Tongue (tissue), 2 donors: Measurements from ENCODE around the gene NPEPL1. TPM values are rescaled to one million over a fixed set of nuclear protein-coding genes. Genes with fewer than 3 reads are reported as not detected.
"Not testable (repeated sequence)": the region's sequence is repeated elsewhere in the genome, so short reads cannot be mapped to it uniquely, and the experiment has no call there.

Experiments
- DNase-seq: peaks from one replicate; pipeline ENCODE4 v3.0.0-alpha.2; 2015
- total RNA-seq: library from RNA; depleted of rRNA; stranded (reverse); fragments of >200 nt; gene quantifications from one replicate; pipeline ENCODE4 v1.2.3, GENCODE V29; 2014

NPEPL1 gene
- total RNA-seq, 1 donor from 2014 or later, result 32.2 TPM

DNA sequence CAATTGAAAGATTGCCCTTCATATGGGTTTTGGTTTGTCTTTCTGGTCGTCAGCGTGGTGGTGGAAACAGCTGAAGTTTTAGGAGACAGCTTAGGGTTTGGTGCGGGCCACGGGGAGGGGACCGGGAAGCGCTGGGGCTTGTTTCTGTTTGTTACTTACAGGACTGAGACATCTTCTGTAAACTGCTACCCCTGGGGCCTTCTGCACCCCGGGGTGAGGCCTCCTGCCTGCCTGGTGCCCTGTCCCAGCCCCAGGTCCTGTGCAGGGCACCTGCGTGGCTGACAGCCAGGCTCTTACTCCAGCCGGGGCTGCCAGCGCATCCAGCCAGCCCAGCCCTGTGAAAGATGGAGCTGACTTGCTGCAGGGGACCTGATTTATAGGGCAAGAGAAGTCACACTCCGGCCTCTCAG, 22.8 kb downstream of the NPEPL1 start:
- no peak for DNase-seq

DNA sequence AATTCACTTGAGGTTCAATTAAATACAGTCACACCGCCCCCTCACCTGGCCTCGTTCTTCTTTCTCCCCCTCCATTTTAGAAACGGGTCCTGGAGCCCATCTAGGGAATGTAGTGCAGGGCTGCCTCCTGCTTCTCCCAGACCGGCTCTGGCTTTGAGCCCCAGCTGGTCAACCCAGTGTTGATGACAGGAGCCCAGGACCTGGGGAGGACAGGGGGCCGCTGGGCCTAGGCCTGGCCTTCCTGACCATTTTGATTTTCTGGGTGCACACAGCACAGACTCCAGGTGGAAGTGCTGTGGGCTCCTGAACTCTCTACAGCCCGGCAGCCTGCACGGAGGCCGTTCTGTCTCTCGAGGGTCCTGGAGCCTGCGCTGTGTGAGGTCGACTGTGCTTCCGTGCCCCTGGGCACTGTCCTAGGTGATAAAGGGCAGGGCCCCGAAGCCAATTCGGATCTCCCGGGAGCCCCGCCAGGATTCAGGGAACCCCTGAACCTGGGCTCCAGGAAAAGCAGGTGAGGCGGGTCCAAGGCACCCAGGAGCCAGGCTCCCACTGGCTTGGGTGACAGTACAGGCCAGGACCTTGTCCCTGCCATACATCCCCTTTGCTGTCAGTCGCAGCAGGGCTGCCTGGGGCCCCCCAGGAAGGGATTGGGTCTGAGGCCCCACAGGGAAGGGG, 23.3 kb downstream of the NPEPL1 start:
- no peak for DNase-seq

DNA sequence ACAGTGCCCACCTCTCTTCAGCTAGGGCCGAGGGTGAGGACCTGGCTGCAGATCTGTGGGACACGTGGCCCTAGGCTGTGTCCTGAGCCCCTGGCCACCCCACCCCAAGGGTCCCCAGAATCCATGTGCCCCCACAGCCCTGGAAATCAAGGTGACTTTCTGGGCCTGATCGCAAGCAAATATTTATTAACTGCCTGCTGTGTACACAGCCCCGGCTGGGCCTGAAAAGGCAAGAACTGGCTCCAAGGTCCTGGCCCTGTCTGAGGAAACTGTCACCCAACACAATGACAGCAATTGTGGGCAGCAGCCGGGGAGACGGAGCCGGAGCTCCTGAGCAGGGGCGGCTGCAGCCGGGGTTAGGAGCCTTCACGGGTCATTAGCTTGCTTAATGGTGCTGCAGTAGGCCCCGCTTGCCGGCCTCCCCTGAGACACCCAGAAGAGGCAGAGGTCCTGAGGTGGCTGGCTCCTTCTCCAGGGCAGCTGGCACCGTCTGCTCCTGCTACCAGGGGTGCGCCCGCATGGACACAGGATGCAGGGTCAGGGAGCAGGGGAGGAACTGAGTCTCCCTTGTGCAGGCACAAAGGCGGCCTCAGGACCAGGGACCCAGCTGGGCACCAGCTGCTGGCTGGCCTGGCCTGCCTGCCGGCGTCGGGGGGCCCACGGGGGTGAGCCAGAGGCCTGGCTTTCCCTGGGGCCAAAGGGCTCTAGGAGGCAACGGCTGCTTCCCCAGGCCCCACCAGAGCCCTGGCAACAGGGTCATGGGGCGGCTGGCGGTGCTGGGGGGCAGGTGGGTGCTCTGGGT, 24.1 kb downstream of the NPEPL1 start:
- peak; percentile 52 for DNase-seq

DNA sequence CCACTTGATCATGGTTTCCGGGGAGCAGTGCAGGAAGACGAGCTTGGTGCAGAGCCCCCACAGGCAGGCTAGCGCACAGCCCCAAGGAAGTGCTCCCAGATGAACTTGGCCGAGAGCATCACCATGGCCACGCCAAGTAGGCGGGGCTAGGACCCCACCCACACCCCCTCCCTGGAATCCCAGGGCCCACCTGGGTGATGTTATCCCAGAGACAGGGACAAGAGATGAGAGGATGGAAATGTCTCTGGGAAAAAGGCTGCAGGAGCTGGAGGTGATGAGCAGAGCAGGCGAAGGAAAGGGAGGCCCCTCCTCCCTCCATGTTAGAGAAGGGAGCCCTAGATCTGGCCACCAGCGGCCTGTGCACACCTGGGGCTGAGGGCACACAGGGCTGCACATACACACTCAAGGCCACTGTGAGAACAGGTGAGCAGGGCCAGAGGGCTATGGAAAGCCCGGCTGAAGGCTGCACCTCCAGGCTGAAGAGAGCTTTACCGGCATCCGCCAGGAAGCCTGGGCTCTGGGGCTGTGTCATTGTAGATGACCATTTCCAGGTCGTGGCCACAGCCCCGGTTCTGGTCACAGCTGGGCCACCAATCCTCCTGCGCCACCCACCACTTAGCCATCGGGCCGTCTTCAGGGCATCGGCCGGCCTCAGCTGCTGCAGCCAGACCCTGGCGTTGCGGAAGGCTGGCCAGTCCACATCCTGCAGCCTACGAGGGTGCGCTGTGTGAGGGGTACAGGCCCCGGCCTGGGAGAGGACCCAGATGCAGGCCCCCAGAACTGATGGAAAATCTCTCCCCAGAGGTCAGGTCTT, 24.9 kb downstream of the NPEPL1 start:
- no peak for DNase-seq

DNA sequence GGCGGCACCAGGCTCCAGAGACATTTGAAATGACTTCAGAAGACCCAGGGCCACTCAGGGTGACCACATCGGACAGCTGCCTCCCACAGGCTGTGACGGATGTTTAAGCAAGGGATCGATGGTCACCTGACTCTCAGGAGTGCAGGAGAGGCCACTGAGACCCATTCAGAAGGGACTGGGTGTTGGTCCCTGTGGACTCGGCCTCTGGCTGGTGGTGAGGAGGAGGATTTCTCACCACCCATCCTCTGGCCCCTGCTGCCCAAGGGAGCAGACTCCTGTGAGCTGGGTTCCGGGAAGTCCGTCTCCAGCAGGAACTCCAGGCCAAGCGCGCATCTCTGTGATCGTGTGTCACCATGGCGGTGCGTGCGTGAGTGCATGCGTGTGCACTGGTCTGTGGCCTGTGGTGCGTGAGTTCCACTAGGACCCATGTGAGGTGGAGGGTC, 25.5 kb downstream of the NPEPL1 start:
- DNase-seq, result no peak

DNA sequence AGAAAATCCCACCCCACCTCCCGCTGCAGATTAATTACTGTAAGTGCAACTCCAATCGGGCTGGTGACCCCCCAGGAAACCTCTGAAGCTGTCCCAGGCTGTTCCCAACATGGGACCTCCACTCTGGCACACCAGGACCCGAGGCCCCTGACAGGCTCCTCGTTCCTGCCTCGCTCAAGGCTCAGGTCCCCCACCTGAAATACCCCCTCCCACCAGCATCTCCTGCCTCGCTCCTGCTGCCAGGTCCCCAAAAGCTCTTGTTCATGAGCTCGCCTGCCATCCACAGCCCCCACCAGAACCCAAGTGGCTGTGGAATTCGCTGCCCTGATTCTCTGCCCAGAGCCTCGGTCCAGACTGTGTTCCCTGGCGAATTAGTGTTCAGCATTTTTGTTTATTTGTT, 26.1 kb downstream of the NPEPL1 start:
- no peak for DNase-seq

DNA sequence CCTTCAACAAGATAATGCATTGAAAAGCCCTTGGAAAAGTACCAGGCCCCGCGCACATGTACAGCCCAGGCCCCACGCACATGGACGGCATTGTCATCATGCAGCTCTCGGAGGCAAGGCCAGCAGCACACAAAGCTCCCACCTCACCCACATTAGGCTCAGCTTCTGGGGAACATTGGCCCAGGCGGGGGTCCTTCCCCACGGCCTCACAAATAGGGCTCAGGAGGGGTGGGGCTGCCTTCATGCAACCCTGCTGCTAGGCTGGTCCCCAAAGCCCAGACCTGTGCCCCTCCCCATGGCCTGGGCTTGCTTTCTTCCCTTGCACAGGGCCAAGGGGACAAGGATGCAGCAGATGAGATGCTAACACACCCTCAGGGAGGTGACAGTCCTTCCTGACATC, 26.7 kb downstream of the NPEPL1 start:
- DNase-seq, result no peak

DNA sequence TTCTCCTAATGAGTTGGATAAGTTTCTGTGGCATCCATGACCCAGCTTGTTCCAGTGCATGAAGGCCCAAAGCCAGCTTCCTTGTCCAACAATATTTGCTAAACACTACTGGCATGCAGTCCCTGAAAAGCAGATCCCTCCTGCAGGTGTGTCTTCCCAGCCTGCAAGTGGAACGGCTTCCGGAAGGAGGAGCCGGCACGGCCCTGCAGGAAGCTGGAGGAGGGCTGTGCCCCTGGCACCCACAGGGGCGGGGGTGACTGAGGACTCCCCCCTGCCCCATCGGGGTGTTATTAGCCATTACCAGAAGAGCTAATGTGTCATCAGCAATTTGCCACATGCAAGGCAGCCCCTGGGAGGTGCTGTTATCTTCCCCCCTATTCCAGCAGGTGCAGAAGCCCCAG, 27.4 kb downstream of the NPEPL1 start:
- DNase-seq, result no peak

DNA sequence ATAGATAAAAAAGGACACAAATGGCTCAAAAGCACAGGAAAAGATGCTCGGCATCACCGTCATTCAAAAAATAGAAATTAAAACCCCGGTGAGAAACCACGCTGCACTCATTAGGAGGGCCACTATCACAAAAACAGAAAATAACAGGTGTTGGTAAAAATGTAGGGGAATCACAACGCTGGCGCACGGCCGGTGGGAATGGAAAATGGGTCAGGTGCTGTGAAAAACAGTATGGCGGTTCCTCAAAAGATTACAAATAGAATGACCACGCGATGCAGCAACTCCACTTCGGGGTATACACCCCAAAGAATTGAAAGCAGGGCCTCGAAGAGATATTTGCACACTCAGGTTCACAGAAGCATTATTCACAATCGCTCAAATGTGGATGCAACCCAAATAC, 28.3 kb downstream of the NPEPL1 start:
- DNase-seq, result no peak

DNA sequence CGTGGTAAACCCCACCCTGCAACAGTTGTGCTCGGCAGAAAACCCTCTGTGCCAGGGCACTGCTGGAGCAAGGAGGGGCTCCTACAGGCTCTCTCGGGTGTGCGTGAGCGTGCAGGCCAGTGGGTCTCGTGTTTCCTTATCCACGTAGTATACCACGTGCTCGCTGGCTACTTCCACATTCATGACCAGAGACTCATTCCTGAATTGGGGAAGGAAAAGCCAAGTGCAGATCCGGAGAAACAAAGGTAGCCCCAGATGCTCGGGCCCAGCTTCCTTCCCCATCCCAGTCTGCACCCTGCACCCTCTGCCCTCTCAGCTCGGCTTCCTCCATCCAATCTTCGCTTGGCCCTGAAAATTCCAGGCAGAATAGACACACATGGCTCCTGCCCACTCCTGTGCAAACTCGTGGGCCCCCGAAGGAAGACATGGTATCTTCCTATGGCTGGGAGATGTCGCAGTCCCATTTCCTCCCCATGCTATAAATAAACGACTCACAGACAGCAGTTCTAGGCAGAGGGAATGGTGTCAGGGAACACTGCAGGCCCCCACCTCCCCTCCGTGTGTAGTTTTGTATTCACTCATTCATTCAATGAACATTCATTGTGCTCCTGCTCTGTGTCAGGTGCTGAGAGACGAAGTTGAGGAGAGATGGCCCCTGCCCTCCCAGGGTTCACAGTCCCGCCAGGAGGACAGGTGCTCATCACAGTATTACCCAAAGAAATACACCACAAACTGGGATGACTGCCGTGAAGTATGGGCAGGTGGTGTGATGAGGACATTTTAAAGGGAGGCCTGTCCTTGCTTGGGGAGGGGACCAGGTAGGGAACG, 29.6 kb downstream of the NPEPL1 start:
- no peak for DNase-seq

DNA sequence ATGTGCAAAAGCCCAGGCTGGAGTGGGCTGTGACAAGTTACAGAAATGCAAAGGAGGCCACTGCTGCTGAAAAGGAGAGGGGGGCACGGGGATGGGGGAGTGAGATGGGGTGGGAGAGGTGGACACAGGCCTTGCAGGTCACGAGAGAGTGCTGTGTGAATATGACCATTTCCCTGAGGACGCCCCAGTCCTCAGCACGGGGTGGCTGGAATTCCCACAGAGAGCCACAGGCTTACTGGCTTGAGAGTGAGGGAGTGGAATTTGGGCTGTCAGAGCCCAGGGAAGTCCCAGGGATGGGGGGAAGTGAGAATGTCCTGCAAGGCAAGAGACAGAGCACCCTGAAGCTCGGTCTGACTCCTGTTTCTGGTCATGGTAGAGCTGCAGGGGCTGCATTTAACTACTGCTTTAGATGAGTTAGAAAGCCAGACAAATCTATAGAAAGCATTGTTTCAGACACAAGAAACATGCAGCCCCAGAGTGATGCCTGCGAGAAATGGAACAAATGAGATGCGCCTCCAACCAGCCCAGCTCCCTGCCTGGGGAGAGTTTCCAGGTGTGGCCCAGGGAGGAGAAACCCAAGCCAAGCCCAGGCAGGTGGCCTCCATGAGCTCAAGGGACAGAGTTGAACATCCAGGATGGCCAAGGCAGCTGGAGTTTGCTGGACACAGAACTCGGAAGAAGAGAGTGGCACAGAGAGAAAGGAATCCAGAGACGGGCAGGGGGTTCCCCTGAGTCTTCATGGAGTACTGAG, 30.5 kb downstream of the NPEPL1 start:
- no peak for DNase-seq

DNA sequence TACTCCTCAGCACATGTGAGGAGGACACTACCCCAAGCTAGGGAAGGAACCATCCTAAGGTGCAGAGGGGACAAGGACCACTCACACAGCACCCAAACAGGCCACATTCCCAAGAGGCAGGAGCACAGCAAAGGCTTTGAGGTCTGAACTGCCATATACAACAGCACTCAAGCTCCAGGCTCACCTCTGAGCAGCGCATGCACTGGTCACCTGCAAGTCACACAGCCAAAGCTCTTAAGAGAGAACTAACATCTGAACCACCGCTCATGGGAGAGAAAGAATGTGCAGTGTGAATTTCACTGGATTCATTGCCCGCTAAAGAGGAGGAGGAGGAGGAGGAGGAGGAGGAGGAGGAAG, 31.0 kb downstream of the NPEPL1 start:
- no peak for DNase-seq

DNA sequence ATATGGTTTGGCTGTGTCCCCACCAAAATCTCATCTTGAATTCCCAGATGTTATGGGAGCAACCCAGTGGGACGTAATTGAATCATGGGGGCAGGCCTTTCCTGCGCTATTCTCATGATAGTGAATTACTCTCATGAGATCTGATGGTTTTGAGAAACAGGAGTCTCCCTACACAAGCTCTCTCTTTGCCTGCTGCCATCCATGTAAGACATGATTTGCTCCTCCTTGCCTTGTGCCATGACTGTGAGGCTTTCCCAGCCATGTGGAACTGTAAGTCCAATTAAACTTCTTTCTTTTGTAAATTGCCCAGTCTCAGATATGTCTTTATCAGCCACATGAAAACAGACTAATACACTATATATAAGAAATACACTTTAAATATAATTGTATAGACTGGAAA, 33.6 kb downstream of the NPEPL1 start:
- DNase-seq, result not testable (repeated sequence)

DNA sequence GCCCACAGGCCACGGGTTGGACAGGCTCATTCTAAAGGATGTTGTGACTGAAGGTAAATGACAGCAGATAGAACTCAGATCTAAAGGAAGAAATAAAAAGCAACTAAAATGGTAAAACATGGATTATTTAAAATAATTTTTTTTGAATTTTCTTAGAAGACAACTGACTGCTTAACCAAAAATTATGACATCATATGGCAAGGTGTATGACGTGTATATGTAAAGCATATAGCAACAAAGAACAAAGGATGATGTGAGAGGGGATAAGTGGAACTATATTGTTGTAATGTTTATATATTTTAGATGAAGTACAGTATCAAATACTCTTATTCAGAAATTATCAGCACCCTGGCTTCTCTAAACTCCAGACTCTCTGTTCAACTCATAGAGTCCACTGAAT, 38.6 kb downstream of the NPEPL1 start:
- DNase-seq, result no peak

DNA sequence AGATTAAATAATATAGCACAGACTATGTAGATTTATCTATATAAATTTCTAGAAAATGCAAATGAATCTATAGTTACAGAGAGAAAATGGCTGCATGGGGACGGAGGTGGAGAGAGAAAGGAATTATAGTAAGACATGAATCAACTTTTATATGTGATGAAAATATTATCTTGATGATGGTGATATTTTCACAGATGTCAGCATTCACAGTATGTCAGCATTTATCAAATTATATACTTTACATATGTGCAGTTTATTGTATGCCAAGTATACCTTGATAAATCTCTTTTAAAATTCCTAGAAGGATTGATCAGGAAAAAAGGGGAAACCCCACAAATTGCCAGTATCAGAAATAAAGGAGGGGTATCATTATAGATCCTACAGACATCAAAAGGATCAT, 44.6 kb downstream of the NPEPL1 start:
- DNase-seq, result no peak

DNA sequence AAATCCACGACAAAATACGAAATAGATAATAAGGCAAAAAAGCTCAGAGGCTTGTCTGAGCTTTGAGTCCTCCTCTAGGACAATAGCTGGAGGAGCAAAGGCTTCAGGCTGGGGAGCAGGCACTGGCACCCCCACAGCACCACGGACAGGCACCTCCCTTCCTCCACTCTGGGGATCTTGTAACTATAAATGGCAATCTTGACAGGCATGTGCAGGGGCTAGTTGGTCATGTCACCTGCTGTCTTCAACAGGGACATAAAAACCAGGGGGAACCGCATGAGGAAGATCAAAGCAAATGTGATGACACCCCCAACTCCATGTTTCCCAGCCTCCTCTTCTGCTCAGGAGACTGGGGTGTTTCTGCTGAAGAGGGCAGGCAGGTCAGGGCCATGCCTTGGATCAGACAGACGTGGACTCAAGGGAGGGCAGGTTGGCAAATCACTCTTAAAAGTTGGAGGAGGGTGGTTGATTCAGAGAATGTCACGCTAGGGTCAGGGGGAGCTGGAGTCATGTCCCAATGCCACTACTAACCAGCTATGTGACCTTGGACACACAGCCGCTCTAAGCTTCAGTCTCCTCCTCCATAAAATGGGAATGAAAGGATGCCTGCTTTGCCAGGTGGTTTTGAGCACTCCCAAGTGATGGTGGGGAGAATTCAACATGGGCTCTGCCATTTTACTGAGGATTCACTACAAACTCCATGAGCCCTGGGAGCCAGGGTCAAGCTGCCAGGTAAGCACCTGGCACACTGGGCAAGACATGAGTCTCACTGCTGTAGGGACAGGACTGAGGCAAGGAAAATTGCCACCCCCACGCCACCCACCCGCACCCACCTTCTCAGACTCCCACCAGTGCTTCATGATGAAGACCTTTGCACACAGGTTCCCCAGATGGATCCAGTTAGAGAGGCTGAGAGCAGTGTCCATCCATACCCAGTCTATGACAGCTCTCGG, 48.0 kb downstream of the NPEPL1 start:
- DNase-seq, result no peak

DNA sequence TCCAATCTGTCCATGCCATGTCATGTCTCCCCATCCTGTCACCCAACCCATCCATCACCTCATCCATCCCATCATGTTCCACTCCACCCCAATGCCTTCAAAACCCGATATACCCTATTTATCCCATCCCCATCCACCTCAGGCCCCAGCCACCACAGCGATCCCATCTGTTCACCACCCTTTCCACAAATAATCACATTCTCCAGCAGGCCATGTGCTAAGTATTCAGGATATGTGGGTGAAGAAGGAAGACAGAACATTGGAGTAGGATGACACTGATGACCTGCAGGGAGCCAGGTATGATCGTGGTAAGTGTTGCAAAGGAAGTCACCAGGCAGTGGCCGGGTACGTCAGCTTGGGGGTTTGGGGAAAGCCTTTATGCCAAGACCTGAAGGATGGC, 48.8 kb downstream of the NPEPL1 start:
- DNase-seq, result no peak

DNA sequence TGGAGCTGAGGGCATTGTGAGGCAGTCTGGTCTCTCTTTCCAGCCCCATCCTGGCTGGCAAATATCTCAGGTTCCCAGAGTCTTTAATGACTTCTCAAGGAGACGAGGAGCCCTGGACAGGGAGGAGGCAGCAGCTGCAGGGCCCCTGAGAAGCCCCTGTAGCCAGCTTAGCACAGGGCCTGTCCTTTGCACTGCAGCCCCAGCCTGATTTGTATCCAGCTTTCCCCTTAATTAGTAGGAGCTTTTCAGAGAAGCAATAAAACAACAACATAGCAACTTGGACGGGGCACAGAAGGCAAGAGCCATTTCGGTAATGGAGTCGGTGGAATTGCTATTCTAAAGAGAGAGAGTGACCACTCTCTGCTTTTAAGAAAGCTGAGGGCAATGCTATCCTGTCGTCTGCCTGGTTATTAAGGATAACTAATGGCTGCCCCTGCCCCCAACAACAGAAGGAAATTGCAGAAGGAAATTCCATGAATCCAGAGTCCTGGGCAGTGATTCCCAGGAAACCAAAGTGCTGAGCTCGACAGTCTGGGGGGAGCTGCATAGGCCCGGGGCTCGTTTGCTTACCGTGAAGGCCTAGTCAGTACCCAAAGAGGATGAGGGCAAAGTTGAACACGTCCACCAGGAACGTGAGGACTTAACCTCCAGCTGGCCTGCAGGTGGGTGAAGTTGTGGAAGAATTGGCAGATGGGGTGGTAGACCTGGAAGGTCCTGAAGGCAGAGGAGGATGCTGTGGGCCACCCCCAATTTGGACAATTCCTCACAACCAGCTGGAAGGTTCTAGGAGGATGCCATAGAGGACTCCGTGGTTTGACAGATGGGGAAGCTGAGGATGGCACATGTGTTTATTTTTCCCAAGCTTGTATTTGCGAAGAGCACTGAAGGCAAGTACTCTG, 50.3 kb downstream of the NPEPL1 start:
- no peak for DNase-seq

DNA sequence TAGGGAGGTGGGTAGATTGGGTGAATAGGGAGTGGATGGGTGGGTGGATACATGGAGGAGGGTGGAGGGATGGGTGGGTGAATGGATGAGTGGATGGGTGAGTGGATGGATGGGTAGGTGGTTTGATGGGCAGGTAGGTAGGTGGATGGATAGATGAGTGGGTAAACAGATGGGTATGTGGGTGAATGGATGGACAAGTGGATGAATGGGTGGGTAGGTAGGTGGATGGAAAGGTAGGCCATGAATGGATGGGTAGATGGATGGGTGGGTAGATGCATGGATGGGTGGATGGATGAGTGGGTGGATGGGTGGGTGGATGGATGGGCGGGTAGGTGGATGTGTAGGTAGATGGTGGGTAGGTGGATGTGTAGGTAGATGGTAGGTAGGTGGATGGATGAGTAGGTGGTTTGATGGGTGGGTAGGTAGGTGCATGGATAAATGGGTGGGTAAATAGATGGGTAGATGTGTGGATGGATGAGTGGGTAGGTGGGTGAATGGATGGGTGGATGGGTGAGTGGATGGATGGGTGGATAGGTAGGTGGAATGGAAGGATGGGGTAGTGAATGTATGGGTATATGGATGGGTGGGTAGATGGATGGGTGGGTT, 51.4 kb downstream of the NPEPL1 start:
- DNase-seq, result no peak
